AG04450 (cell line): ENCODE results near the gene RFX2. TPM values are rescaled to one million over a fixed set of nuclear protein-coding genes. Genes with fewer than 3 reads are reported as not detected.

Experiments used
- CTCF ChIA-PET: fragments of 300-600, 350-600 bp; formaldehyde crosslinking; extraction: SDS; loops from one replicate; lab custom pipeline; 2022; ENCODE audit warnings: antibody characterized with exemption, inconsistent platforms; lab: Charles Lee
- POLR2A ChIA-PET: fragments of 350-600 bp; formaldehyde crosslinking; extraction: SDS; loops from one replicate; lab custom pipeline; 2021; ENCODE audit warnings: antibody characterized with exemption, inconsistent platforms; lab: Yijun Ruan, JAX
- DNase-seq: peaks from one replicate; pipeline ENCODE4 v3.0.0-alpha.2; 2011; ENCODE audit warnings: low read depth, low spot score
- H3K27ac ChIP-seq: one replicate; pipeline ENCODE4 v1.5.1; 2012; ENCODE audit warnings: low read depth, low read length, control low read depth
- H3K27me3 ChIP-seq: one replicate; pipeline ENCODE4 v1.6.0; 2012; ENCODE audit warnings: low read length; ENCODE audit not compliant: control insufficient read depth, insufficient read depth
- H3K4me3 ChIP-seq: 2 replicates; pipeline ENCODE4 v1.5.1; 2011; ENCODE audit warnings: mild to moderate bottlenecking, low read depth, low read length, control low read depth
- H3K9me3 ChIP-seq: 2 replicates; pipeline ENCODE4 v1.5.1; 2012; ENCODE audit warnings: low read length; ENCODE audit not compliant: control insufficient read depth, insufficient read depth
- CTCF ChIP-seq: IDR thresholded peaks from 2 replicates; pipeline ENCODE4 v1.5.1; 2011; ENCODE audit warnings: low read depth, low read length, control low read depth, inconsistent platforms
- polyA plus RNA-seq: library from polyadenylated mRNA; depleted of rRNA; stranded (reverse); fragments of >200 nt; gene quantifications from 2 replicates; pipeline ENCODE4 v1.2.3, GENCODE V29; 2011

Gene RFX2
- polyA plus RNA-seq, 1 experiment: 2.9 TPM

GRCh38 chr19:5985098-5985783 is 125.1 kb downstream of the RFX2 start:
- peak overlapping the region; percentile 31 for H3K27ac ChIP-seq
- no peak overlapping the region for H3K4me3 ChIP-seq
- ChIA-PET POLR2A (no interaction called here), CTCF (interaction anchor here (1.1 to 6.1 kb wide), 7 partner anchors 17 to 181 kb away, joined by 3 to 55 read pairs (median 13); no protein-coding TSS in a partner anchor)
- H3K9me3 ChIP-seq: no peaks in the 10 kb centered on the region; the same call in 1 of the 2 replicates
- H3K27me3 ChIP-seq: no peaks in the 10 kb centered on the region
- DNase-seq: no peak
- no peak for TF ChIP-seq CTCF

GRCh38 chr19:5984600-5984999 is 125.7 kb downstream of the RFX2 start:
- no peak for DNase-seq
- H3K4me3 ChIP-seq: no peak overlapping the region
- TF ChIP-seq CTCF: no peak
- H3K27ac ChIP-seq: no peak overlapping the region
- H3K27me3 ChIP-seq: no peaks in the 10 kb centered on the region
- ChIA-PET CTCF (interaction anchor here (1.1 to 6.1 kb wide), 5 partner anchors 17 to 180 kb away, joined by 3 to 55 read pairs (median 13); no protein-coding TSS in a partner anchor), POLR2A (interaction anchor here (0.6 kb wide), 1 partner anchor 1551 kb away, joined by 3 read pairs; the partner anchor contains the start of gene PNPLA6)
- no peaks in the 10 kb centered on the region; the same call in 1 of the 2 replicates for H3K9me3 ChIP-seq

GRCh38 chr19:5983367-5983955 is 126.8 kb downstream of the RFX2 start:
- CTCF ChIA-PET: interaction anchor here (0.7 to 4.9 kb wide), 4 partner anchors 16 to 179 kb away, joined by 4 to 29 read pairs (median 12); no protein-coding TSS in a partner anchor

GRCh38 chr19:5978606-5979552 is 131.4 kb downstream of the RFX2 start:
- no peaks in the 10 kb centered on the region for H3K27me3 ChIP-seq
- DNase-seq: no peak

More at GRCh38 chr19:5983367-5983955, 126.8 kb downstream of the RFX2 start:
- POLR2A ChIA-PET: interaction anchor here (0.6 kb wide), 1 partner anchor 146 kb away, joined by 7 read pairs; no protein-coding TSS in a partner anchor
- no peak for TF ChIP-seq CTCF
- Histone ChIP-seq H3K27me3 (no peaks in the 10 kb centered on the region), H3K27ac (no peak overlapping the region), H3K9me3 (no peaks in the 10 kb centered on the region; the same call in 1 of the 2 replicates), H3K4me3 (no peak overlapping the region)
- DNase-seq: no peak

More at GRCh38 chr19:5978606-5979552, 131.4 kb downstream of the RFX2 start:
- ChIA-PET CTCF (interaction anchor here (0.6 to 3.2 kb wide), 5 partner anchors 9 to 265 kb away, joined by 4 to 31 read pairs (median 8); no protein-coding TSS in a partner anchor), POLR2A (interaction anchor here (0.5 to 1.9 kb wide), 7 partner anchors 11 to 211 kb away, joined by 3 to 8 read pairs (median 4); partner anchors contain the start of gene NDUFA11)
- Histone ChIP-seq H3K27ac (peak overlapping the region; percentile 80), H3K9me3 (no peaks in the 10 kb centered on the region; the same call in 1 of the 2 replicates), H3K4me3 (peak overlapping the region; percentile 87)
- no peak for TF ChIP-seq CTCF
